SK-N-SH treated with all-trans-retinoic acid at 6 μM for 48 hours (cell line): ENCODE results near the gene NCAM1.

ENCODE experiments used
- ATAC-seq: fragments of 200-7000 bp; cut with Tn5 transposase; 3 replicates; pipeline ENCODE4 v1.9.1; 2020; ENCODE audit warnings: mild to moderate bottlenecking, moderate library complexity
- ARNTL ChIP-seq: fragments of 450-650 bp; formaldehyde crosslinking; IDR thresholded peaks from 2 replicates; pipeline ENCODE4 v1.5.0; 2020; ENCODE audit warnings: low read depth, mild to moderate bottlenecking, moderate library complexity, borderline replicate concordance
- BACH2 ChIP-seq: fragments of 250-450 bp; sonication (Bioruptor Pico); IDR thresholded peaks from 2 replicates; pipeline ENCODE4 v1.9.0; 2021; ENCODE audit warnings: mild to moderate bottlenecking, borderline replicate concordance
- CREB5 ChIP-seq: fragments of 250-450 bp; sonication (Bioruptor Pico); IDR thresholded peaks from 2 replicates; pipeline ENCODE4 v1.5.1; 2020; ENCODE audit warnings: low read depth, mild to moderate bottlenecking, moderate library complexity
- CSDC2 ChIP-seq: fragments of 250-450 bp; sonication (Bioruptor Pico); IDR thresholded peaks from 2 replicates; pipeline ENCODE4 v1.5.0; 2020; ENCODE audit warnings: mild to moderate bottlenecking, moderate library complexity
- CSRNP3 ChIP-seq: fragments of 250-450 bp; sonication (Bioruptor Pico); IDR thresholded peaks from 2 replicates; pipeline ENCODE4 v1.5.1; 2021; ENCODE audit warnings: mild to moderate bottlenecking, moderate library complexity
- ESRRG ChIP-seq: fragments of 250-450 bp; sonication (Bioruptor Pico); IDR thresholded peaks from 2 replicates; pipeline ENCODE4 v1.6.1; 2021; ENCODE audit warnings: mild to moderate bottlenecking
- GLIS3 ChIP-seq: fragments of 250-450 bp; sonication (Bioruptor Pico); IDR thresholded peaks from 2 replicates; pipeline ENCODE4 v1.5.0; 2020; ENCODE audit warnings: mild to moderate bottlenecking, moderate library complexity
- ISL1 ChIP-seq: fragments of 250-450 bp; sonication (Bioruptor Pico); IDR thresholded peaks from 2 replicates; pipeline ENCODE4 v2.1.2; 2022; ENCODE audit warnings: mild to moderate bottlenecking, moderate library complexity
- PATZ1 ChIP-seq: fragments of 250-450 bp; sonication (Bioruptor Pico); IDR thresholded peaks from 2 replicates; pipeline ENCODE4 v1.8.0; 2020; ENCODE audit warnings: mild to moderate bottlenecking, moderate library complexity, borderline replicate concordance
- POU6F1 ChIP-seq: fragments of 250-450 bp; sonication (Bioruptor Pico); IDR thresholded peaks from 2 replicates; pipeline ENCODE4 v1.8.0; 2021; ENCODE audit warnings: low read depth, mild to moderate bottlenecking, moderate library complexity, borderline replicate concordance
- PPARA ChIP-seq: fragments of 250-450 bp; sonication (Bioruptor Pico); IDR thresholded peaks from 2 replicates; pipeline ENCODE4 v1.5.0; 2020; ENCODE audit warnings: mild to moderate bottlenecking, borderline replicate concordance
- RARB ChIP-seq: fragments of 250-450 bp; sonication (Bioruptor Pico); IDR thresholded peaks from 2 replicates; pipeline ENCODE4 v1.8.0; 2021; ENCODE audit warnings: mild to moderate bottlenecking, moderate library complexity
- SNAI2 ChIP-seq: fragments of 250-450 bp; sonication (Bioruptor Pico); IDR thresholded peaks from 2 replicates; pipeline ENCODE4 v1.5.0; 2020; ENCODE audit warnings: mild to moderate bottlenecking, moderate library complexity
- TCF4 ChIP-seq: fragments of 250-450 bp; sonication (Bioruptor Pico); IDR thresholded peaks from 2 replicates; pipeline ENCODE4 v1.8.0; 2021; ENCODE audit warnings: mild to moderate bottlenecking, moderate library complexity, borderline replicate concordance
- TOX ChIP-seq: fragments of 250-450 bp; sonication (Bioruptor Pico); IDR thresholded peaks from 2 replicates; pipeline ENCODE4 v1.8.0; 2021; ENCODE audit warnings: mild to moderate bottlenecking, moderate library complexity, borderline replicate concordance
- TSHZ2 ChIP-seq: fragments of 250-450 bp; sonication (Bioruptor Pico); IDR thresholded peaks from 2 replicates; pipeline ENCODE4 v1.5.0; 2020; ENCODE audit warnings: mild to moderate bottlenecking, moderate library complexity
- ZC3H10 ChIP-seq: fragments of 250-450 bp; sonication (Bioruptor Pico); IDR thresholded peaks from 2 replicates; pipeline ENCODE4 v1.5.1; 2021; ENCODE audit warnings: mild to moderate bottlenecking, moderate library complexity
- ZFP30 ChIP-seq: fragments of 450-650 bp; formaldehyde crosslinking; IDR thresholded peaks from 2 replicates; pipeline ENCODE4 v1.5.0; 2022; ENCODE audit warnings: mild to moderate bottlenecking, moderate library complexity
- ZNF565 ChIP-seq: fragments of 450-650 bp; formaldehyde crosslinking; conservative IDR thresholded peaks from 2 replicates; pipeline ENCODE4 v1.5.0; 2020; ENCODE audit warnings: low read depth, mild to moderate bottlenecking, moderate library complexity
- ZNF70 ChIP-seq: fragments of 450-650 bp; formaldehyde crosslinking; IDR thresholded peaks from 2 replicates; pipeline ENCODE4 v1.5.0; 2020; ENCODE audit warnings: mild to moderate bottlenecking, moderate library complexity
- ZNF8 ChIP-seq: fragments of 450-650 bp; formaldehyde crosslinking; IDR thresholded peaks from 2 replicates; pipeline ENCODE4 v1.5.0; 2020; ENCODE audit warnings: mild to moderate bottlenecking, moderate library complexity

The NCAM1 gene

GRCh38 chr11:112946866-112947265 lies 14.4 kb upstream of the NCAM1 start (continued):
- TF ChIP-seq SNAI2, result no peak
- no peak for TF ChIP-seq BACH2
- TF ChIP-seq ZNF8 (CRISPR knock-in tag), result no peak
- no peak for TF ChIP-seq CSDC2 (CRISPR knock-in tag)
- TF ChIP-seq PPARA (CRISPR knock-in tag), result no peak
- no peak for TF ChIP-seq GLIS3 (CRISPR knock-in tag)
- TF ChIP-seq CREB5 (CRISPR knock-in tag), result no peak
- no peak for TF ChIP-seq ZNF565 (CRISPR knock-in tag)
- TF ChIP-seq PATZ1 (CRISPR knock-in tag), result no peak
- TF ChIP-seq ARNTL (CRISPR knock-in tag), result no peak
- no peak for TF ChIP-seq ZFP30 (CRISPR knock-in tag)

GRCh38 chr11:112949781-112950575 lies 11.2 kb upstream of the NCAM1 start:
- TF ChIP-seq TCF4 (CRISPR knock-in tag) (no peak), CSDC2 (CRISPR knock-in tag) (no peak), PATZ1 (CRISPR knock-in tag) (no peak), ZC3H10 (CRISPR knock-in tag) (no peak), BACH2 (no peak), ESRRG (no peak), SNAI2 (no peak), ISL1 (CRISPR knock-in tag) (no peak), ARNTL (CRISPR knock-in tag) (no peak), CSRNP3 (CRISPR knock-in tag) (no peak), ZNF565 (CRISPR knock-in tag) (no peak)
- no peak for ATAC-seq

GRCh38 chr11:112958670-112959069 lies 2.5 kb upstream of the NCAM1 start:
- TF ChIP-seq PPARA (CRISPR knock-in tag) (no peak), POU6F1 (CRISPR knock-in tag) (no peak), TOX (CRISPR knock-in tag) (no peak), TSHZ2 (CRISPR knock-in tag) (no peak), ARNTL (CRISPR knock-in tag) (no peak), ISL1 (CRISPR knock-in tag) (no peak), ESRRG (no peak), ZNF8 (CRISPR knock-in tag) (no peak), PATZ1 (CRISPR knock-in tag) (no peak), ZNF70 (CRISPR knock-in tag) (no peak), TCF4 (CRISPR knock-in tag) (no peak), CSDC2 (CRISPR knock-in tag) (no peak), BACH2 (no peak), ZFP30 (CRISPR knock-in tag) (no peak), ZC3H10 (CRISPR knock-in tag) (no peak), ZNF565 (CRISPR knock-in tag) (no peak), RARB (CRISPR knock-in tag) (no peak), GLIS3 (CRISPR knock-in tag) (no peak)
- ATAC-seq, result no peak
